Stimulated activated memory B cell treated with anti-CD40 and anti-IgM and Interleukin-4, amounts not matched to agents 10 μg/mL and 1 μg/mL and 100 μg/mL, for 72 hours (primary cell): ENCODE results near the gene SP140L.
"Not testable (repeated sequence)": the region's sequence is repeated elsewhere in the genome, so short reads cannot be mapped to it uniquely, and the experiment has no call there.

Experiments used
- ATAC-seq: fragments of 150-1000 bp; cut with Tn5 transposase; 2 replicates; pipeline ENCODE4 v1.10.0; 2021
- H3K27ac Mint-ChIP-seq: one replicate; pipeline ENCODE4 v1.8.0; 2022; ENCODE audit warnings: mild to moderate bottlenecking, mixed read lengths
- H3K27me3 Mint-ChIP-seq: one replicate; pipeline ENCODE4 v1.8.0; 2022; ENCODE audit warnings: mixed read lengths
- H3K36me3 Mint-ChIP-seq: one replicate; pipeline ENCODE4 v1.8.0; 2022; ENCODE audit warnings: mixed read lengths
- H3K4me1 Mint-ChIP-seq: one replicate; pipeline ENCODE4 v1.8.0; 2022; ENCODE audit warnings: mixed read lengths
- H3K4me3 Mint-ChIP-seq: one replicate; pipeline ENCODE4 v1.8.0; 2022; ENCODE audit warnings: mild to moderate bottlenecking, moderate library complexity, mixed read lengths
- H3K9me3 Mint-ChIP-seq: one replicate; pipeline ENCODE4 v1.8.0; 2022; ENCODE audit warnings: mixed read lengths

Gene SP140L

GRCh38 chr2:230341936-230342528 is 15.0 kb downstream of the SP140L start:
- not testable (repeated sequence) for H3K4me3 Mint-ChIP-seq, H3K27ac Mint-ChIP-seq, ATAC-seq, H3K27me3 Mint-ChIP-seq
- peaks cover 60% of the 10 kb centered on the region for H3K36me3 Mint-ChIP-seq
- H3K9me3 Mint-ChIP-seq: peaks cover 28% of the 10 kb centered on the region
- peaks cover 45% of the 10 kb centered on the region for H3K4me1 Mint-ChIP-seq

- H3K36me3 Mint-ChIP-seq: peaks cover 61% of the 10 kb centered on the region
- peak overlapping the region; percentile 56 for H3K27ac Mint-ChIP-seq
- H3K9me3 Mint-ChIP-seq: peaks cover 28% of the 10 kb centered on the region
- not testable (repeated sequence) for H3K27me3 Mint-ChIP-seq, ATAC-seq, H3K4me3 Mint-ChIP-seq
- peaks cover 56% of the 10 kb centered on the region for H3K4me1 Mint-ChIP-seq
These were observed 16.1 kb downstream of the SP140L start for GRCh38 chr2:230343041-230343624.

- Mint-ChIP-seq H3K9me3 (peaks cover 28% of the 10 kb centered on the region), H3K36me3 (peaks cover 61% of the 10 kb centered on the region), H3K4me1 (peaks cover 62% of the 10 kb centered on the region), H3K27ac (peak overlapping the region; percentile 56), H3K4me3 (no peak overlapping the region), H3K27me3 (no peaks in the 10 kb centered on the region)
- no peak for ATAC-seq
These were observed 16.8 kb downstream of the SP140L start for GRCh38 chr2:230343747-230344146.

- ATAC-seq: no peak
- Mint-ChIP-seq H3K4me3 (no peak overlapping the region), H3K36me3 (peaks cover 70% of the 10 kb centered on the region), H3K27ac (peak overlapping the region; percentile 85), H3K4me1 (peaks cover 70% of the 10 kb centered on the region), H3K9me3 (peaks cover 28% of the 10 kb centered on the region), H3K27me3 (no peaks in the 10 kb centered on the region)
These were observed 19.5 kb downstream of the SP140L start for GRCh38 chr2:230346465-230346864.

GRCh38 chr2:230346921-230347533 is 20.0 kb downstream of the SP140L start:
- no peak for ATAC-seq
- no peaks in the 10 kb centered on the region for H3K27me3 Mint-ChIP-seq
- peaks cover 71% of the 10 kb centered on the region for H3K36me3 Mint-ChIP-seq
- H3K4me1 Mint-ChIP-seq: peaks cover 70% of the 10 kb centered on the region
- no peak overlapping the region for H3K4me3 Mint-ChIP-seq
- H3K9me3 Mint-ChIP-seq: peaks cover 28% of the 10 kb centered on the region
- peak overlapping the region; percentile 85 for H3K27ac Mint-ChIP-seq

- Mint-ChIP-seq H3K4me1 (peaks cover 63% of the 10 kb centered on the region), H3K27ac (peak overlapping the region; percentile 85), H3K4me3 (no peak overlapping the region), H3K36me3 (peaks cover 64% of the 10 kb centered on the region), H3K9me3 (peaks cover 24% of the 10 kb centered on the region), H3K27me3 (no peaks in the 10 kb centered on the region)
- ATAC-seq: peak; percentile 78
These were observed 20.8 kb downstream of the SP140L start for GRCh38 chr2:230347659-230348305.

- no peak overlapping the region for H3K4me3 Mint-ChIP-seq
- peaks cover 17% of the 10 kb centered on the region for H3K9me3 Mint-ChIP-seq
- peaks cover 55% of the 10 kb centered on the region for H3K4me1 Mint-ChIP-seq
- no peaks in the 10 kb centered on the region for H3K27me3 Mint-ChIP-seq
- no peak for ATAC-seq
- H3K27ac Mint-ChIP-seq: peak overlapping the region; percentile 85
- peaks cover 54% of the 10 kb centered on the region for H3K36me3 Mint-ChIP-seq
These were observed 21.8 kb downstream of the SP140L start for GRCh38 chr2:230348787-230349186.

GRCh38 chr2:230356084-230356483 is 29.1 kb downstream of the SP140L start:
- H3K36me3 Mint-ChIP-seq: peaks cover 48% of the 10 kb centered on the region
- H3K27me3 Mint-ChIP-seq: no peaks in the 10 kb centered on the region
- no peaks in the 10 kb centered on the region for H3K9me3 Mint-ChIP-seq
- ATAC-seq: no peak
- H3K27ac Mint-ChIP-seq: no peak overlapping the region
- H3K4me3 Mint-ChIP-seq: no peak overlapping the region
- peaks cover 12% of the 10 kb centered on the region for H3K4me1 Mint-ChIP-seq

- no peak for ATAC-seq
- Mint-ChIP-seq H3K4me3 (no peak overlapping the region), H3K27ac (no peak overlapping the region), H3K9me3 (no peaks in the 10 kb centered on the region), H3K4me1 (peaks cover 34% of the 10 kb centered on the region), H3K36me3 (peaks cover 64% of the 10 kb centered on the region), H3K27me3 (no peaks in the 10 kb centered on the region)
These were observed 31.3 kb downstream of the SP140L start for GRCh38 chr2:230358305-230358704.

GRCh38 chr2:230360028-230360427 is 33.0 kb downstream of the SP140L start:
- Mint-ChIP-seq H3K4me1 (peaks cover 34% of the 10 kb centered on the region), H3K4me3 (no peak overlapping the region), H3K27ac (no peak overlapping the region), H3K9me3 (no peaks in the 10 kb centered on the region), H3K36me3 (peaks cover 75% of the 10 kb centered on the region), H3K27me3 (no peaks in the 10 kb centered on the region)
- no peak for ATAC-seq

GRCh38 chr2:230362030-230362691 is 35.2 kb downstream of the SP140L start:
- peak overlapping the region; percentile 74 for H3K27ac Mint-ChIP-seq
- no peaks in the 10 kb centered on the region for H3K27me3 Mint-ChIP-seq
- peak overlapping the region; percentile 0 for H3K4me3 Mint-ChIP-seq
- H3K4me1 Mint-ChIP-seq: peaks cover 42% of the 10 kb centered on the region
- peaks cover 80% of the 10 kb centered on the region for H3K36me3 Mint-ChIP-seq
- ATAC-seq: peak; percentile 68
- H3K9me3 Mint-ChIP-seq: no peaks in the 10 kb centered on the region

- Mint-ChIP-seq H3K4me1 (peaks cover 16% of the 10 kb centered on the region), H3K4me3 (no peak overlapping the region), H3K27me3 (no peaks in the 10 kb centered on the region), H3K9me3 (no peaks in the 10 kb centered on the region), H3K36me3 (peaks cover 55% of the 10 kb centered on the region), H3K27ac (peak overlapping the region; percentile 54)
- ATAC-seq: no peak
These were observed 55.1 kb downstream of the SP140L start for GRCh38 chr2:230382108-230382507.

- no peak overlapping the region for H3K4me3 Mint-ChIP-seq
- no peaks in the 10 kb centered on the region for H3K27me3 Mint-ChIP-seq
- no peak for ATAC-seq
- peaks cover 10% of the 10 kb centered on the region for H3K4me1 Mint-ChIP-seq
- H3K9me3 Mint-ChIP-seq: no peaks in the 10 kb centered on the region
- H3K27ac Mint-ChIP-seq: no peak overlapping the region
- peaks cover 51% of the 10 kb centered on the region for H3K36me3 Mint-ChIP-seq
These were observed 56.5 kb downstream of the SP140L start for GRCh38 chr2:230383453-230383852.

- H3K9me3 Mint-ChIP-seq: no peaks in the 10 kb centered on the region
- no peak for ATAC-seq
- H3K27me3 Mint-ChIP-seq: no peaks in the 10 kb centered on the region
- H3K4me3 Mint-ChIP-seq: no peak overlapping the region
- H3K36me3 Mint-ChIP-seq: peaks cover 56% of the 10 kb centered on the region
- H3K27ac Mint-ChIP-seq: no peak overlapping the region
- peaks cover 5% of the 10 kb centered on the region for H3K4me1 Mint-ChIP-seq
These were observed 58.0 kb downstream of the SP140L start for GRCh38 chr2:230384986-230385385.

- ATAC-seq: no peak
- no peaks in the 10 kb centered on the region for H3K9me3 Mint-ChIP-seq
- H3K36me3 Mint-ChIP-seq: peaks cover 93% of the 10 kb centered on the region
- H3K27ac Mint-ChIP-seq: no peak overlapping the region
- H3K4me3 Mint-ChIP-seq: no peak overlapping the region
- H3K27me3 Mint-ChIP-seq: no peaks in the 10 kb centered on the region
- H3K4me1 Mint-ChIP-seq: no peaks in the 10 kb centered on the region
These were observed 67.3 kb downstream of the SP140L start for GRCh38 chr2:230394301-230394700.
